Effector CD4-positive, alpha-beta T cell (primary cell): Measurements from ENCODE around the gene TMEM184C.

ENCODE experiments used
- DNase-seq: peaks from one replicate; pipeline ENCODE4 v3.0.0-alpha.2; 2020
- total RNA-seq: gene quantifications from one replicate; lab custom pipeline; 2026; lab: John Stamatoyannopoulos, UW

The TMEM184C gene
- 24.2 reads per million, percentile 51 among the genes with 10 or more reads in this experiment for total RNA-seq

DNA sequence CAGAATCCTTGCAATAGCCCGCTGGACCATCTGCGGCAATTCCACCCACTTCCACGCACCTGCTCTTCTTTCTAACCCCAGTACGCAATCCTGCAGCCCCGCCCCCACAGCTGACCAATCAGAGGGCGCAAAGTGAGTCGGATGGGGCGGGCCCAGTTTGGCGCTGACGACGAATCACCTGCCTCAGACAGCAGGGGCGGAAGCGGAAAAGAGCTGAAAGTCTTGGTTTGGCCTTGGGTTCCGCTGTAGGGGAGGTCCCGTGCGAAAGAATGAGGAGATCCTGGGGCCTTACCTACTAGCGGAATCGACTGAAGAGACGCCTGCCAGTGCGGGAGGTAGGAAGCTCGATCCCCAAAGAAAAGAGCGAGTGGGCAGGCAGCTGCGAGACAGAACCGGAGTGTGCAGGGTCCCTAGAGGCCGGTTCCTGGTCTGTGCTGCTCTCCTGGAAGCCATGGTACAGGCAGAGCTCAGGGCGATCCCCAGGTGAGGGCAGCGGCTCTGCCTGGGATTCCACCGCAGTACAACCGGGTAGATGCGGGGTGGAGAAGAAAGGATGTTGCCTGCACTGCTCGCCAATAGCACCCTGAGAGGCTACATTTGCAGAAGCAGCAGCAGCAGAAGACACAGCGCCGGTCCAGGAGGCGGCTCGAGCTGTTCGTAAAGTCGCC lies at the start of gene TMEM184C:
Gene TMEM184C, plus strand, starts transcription at position 225 of the 668 bp plus-strand sequence. CDS start 560 bp downstream, outside the sequence.
- DNase-seq = peak; percentile 99

DNA sequence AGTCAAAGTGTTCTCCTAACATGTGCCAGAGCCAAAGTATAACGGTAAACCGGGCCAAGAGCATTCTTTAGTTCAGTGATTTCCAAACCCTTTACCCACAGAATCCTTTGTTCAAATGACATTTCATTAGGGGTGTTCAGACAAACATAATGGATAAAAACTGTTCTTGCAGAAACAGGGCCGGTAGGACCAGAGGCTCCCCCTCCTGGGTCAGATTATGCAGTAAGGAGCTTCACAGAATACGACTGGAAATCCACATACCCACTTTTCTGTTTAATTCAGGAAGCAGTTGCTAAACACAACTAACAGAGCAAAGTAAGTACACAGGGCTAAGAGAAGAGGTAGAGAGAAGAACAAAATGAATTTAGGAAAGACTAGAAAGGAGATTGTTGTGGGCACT lies 46.6 kb upstream of the TMEM184C start:
- DNase-seq = no peak

DNA sequence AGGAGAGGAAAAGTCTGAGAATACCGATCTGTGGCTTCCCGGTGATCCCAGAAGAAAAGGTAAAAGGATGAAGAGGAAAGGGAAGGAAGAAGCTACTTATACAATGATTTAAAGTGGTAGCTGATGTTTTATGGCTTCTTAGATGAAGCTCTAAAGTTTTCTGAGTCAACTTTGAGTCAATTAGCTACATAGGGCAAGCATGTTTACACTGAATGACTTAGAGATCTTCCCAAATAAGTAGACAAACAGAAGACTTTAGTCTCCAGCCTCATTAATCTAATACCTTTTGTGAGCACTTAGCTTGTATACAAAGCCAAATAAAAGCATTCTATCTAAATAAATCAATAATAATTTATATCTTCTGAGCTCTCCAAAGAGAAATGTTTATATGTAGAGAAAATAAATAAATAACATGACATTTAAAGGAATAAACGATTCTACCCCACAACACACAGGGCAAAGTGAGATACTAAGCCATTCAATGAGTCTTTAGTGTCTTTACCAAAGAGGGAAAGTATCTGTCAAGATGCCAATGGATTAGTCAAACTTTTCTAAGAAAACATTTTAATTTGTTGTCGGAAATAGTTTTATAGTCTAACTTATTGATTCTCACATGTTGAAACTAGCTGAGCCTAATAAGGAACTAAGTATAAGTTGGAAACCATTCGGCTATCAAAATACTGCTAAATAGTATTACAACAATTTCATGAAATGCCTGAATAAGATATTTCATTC lies 46.0 kb upstream of the TMEM184C start:
- DNase-seq = no peak

DNA sequence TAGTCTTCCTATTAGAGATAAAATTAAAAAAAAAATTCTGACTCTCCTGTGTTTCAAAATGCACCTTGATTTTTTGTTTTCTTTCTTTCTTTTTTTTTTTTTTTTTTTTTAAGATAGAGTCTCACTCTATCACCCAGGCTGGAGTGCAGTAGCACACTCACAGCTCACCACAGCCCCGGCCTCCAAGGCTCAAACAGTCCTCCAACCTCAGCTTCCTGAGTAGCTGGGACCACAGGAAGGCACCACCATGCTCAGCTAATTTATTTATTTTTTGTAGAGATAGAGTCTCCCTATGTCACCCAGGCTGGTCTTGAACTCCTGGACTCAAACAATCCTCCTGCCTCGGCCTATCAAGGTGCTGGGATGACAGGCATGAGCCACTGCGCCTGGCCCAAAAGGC lies 41.1 kb upstream of the TMEM184C start:
- DNase-seq = no peak

DNA sequence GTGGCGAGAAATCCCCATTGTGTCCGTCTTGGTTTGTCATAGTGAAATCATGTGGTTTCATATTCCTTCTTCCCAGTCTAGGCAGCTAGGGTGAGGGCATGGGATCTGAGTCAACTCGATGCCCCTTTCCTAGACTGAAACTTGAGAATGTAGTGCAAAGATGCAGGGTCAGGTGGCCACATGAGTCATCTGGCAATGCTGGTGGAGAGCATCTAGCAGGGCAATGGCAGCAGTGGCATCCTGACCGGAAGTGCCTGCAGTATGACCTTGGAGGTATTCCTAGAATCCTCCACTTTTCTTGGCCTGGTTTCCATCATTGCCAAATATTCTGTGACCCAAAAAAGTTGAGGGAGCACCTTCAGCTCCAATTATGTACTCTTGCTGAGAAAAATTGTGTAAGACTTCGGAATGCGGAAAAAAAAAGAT lies 39.1 kb upstream of the TMEM184C start:
- DNase-seq = no peak

DNA sequence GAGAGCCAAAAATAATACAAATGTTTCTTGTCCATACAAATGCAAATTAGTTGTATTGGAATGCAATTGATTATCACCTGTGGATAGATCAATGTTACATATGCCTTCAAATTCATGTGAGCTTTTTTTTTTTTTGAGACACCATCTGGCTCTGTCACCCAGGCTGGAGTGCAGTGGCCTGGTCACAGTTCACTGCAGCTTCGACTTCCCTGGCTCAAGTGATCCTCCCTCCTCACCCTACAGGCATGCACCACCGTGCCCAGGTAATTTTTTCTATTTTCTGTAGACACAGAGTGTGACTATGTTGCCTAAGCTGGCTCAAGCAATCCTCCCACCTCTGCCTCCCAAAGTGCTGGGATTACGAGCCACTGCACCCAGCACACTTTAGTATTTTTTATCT lies 38.6 kb upstream of the TMEM184C start:
- DNase-seq = no peak

DNA sequence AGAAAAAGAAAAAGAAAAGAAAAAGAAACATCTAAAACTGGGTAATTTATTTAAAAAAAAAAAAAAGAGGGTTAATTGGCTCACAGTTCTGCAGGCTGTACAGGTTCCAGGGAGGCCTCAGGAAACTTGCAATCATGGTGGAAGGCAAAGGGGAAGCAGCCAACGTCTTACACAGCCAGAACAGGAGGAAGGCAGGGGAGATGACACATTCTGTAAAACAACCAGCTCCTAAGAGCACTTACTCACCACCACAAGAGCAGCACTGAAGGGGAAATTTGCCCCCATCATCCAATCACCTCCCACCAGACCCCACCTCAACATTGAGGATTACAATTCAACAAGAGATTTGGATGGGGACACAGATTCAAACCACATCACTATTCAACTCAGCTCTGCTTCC lies 36.8 kb upstream of the TMEM184C start:
- no peak for DNase-seq

DNA sequence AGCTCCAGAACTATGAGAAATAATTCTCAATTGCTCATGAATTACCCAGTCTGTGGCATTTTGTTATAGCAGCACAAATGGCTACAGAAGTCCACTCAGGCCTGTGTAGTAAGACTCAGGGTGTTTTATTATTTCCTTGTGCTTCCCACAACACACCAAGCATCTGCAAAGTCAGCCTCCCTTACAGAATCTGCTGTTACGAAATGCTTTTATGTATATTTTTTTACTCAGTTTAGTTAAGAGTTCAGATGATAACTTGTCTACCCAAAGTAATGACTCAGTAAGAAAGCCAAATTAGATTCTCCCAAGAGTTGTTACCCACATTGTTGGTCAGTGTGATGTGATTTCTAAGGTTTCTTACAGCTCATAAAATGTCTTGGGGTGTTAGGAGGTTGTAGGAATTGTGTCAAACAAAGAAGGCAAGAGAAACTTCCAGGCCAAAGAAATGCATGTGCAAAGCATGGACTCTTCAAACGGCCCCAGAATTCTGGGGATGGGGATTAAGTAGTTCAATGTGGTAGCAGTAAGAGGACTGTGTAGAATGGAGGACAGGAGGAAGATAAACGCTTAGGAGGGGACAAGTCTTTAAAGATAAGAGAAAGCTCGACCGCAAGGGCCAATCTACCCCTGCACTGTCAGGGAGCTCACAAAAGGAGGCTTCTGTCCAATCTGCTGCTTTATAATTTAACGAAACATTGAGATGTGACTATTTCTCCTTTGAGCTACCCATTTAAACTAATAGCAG lies 35.4 kb upstream of the TMEM184C start:
- DNase-seq = no peak

DNA sequence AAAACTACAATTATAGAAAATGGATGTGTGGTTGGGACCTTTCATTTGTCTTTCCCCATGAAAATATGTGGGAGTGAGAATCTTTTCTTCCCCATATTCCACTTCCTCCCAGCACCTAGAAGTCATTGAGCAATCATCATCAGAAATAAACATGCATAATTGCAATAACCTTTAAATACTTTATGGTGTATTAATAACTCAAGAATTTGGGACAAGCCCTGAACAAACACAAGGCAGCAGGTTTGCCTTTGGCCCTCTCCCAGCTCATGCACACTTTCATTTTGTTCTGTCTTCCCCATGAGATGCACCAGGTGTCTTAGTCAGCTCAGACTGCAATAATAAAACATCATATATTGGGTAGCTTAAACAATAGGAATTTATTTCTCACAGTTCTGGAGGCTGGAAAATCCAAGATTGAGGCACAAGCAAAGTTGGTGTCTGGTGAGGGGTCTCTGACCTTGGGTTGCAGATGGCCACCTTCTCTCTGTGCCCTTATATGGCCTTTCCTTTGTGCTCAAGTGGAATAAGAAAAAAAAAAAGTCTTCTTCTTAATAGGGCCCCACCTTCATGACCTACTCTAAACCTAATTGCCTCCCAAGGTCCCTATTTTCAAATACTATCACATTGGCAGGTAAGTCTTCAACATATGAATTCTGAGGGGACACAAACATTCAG lies 34.7 kb upstream of the TMEM184C start:
- DNase-seq = no peak

DNA sequence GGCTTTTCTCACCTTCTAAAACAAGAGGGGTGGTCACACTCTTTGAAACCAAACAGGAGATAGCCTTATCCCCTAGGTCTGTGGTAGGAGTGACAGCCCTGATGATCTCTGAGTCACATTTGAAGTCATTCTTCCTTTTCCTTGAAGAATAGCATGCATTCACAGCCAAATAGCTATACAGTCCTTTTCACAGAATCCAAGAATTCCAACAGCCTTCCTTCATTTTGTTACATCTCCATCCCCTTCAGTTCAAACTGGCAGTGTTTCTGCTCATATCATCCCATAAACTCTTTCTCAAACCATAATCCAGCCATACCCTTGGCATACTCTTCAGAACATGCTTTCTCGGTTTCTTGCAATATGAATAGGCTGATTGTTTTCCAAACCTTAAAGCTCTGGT lies 33.3 kb upstream of the TMEM184C start:
- no peak for DNase-seq

DNA sequence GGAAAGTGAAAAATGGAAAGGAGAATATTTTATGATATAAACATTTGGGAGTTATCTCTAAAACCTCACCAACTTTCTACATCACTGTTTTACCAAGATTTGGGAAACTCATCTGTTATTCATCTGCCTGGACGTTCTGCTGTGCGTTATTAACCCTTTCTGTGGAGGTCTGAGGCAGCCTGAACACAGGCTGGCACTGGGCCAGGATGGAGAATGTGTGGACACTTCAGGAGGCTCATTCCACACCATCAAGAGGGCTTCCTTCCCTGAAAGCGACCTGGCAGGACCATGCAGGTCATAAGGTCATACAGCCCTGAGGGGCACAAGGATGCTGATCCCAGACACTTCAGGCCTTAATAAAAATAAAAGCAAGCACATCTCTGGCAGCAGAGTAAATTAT lies 31.2 kb upstream of the TMEM184C start:
- no peak for DNase-seq

DNA sequence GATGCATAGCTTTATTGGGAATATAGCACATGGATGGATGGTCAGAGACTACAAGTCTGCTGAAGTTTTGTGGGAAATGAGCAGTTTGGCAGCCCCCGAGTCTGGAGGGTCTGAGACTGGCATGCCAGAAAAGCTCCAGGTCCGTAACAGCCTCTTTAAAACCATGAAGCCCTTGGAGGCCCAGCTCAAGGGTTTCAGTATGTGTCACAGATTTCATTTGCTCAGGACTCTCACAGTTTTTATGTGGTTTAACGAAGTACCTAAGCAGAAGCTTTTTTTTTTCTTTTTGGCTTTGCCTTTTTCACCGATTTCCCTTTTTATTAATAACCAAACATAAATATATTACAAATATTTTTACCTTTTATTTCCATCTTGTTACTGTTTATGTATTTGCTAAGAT lies 30.6 kb upstream of the TMEM184C start:
- DNase-seq = no peak

DNA sequence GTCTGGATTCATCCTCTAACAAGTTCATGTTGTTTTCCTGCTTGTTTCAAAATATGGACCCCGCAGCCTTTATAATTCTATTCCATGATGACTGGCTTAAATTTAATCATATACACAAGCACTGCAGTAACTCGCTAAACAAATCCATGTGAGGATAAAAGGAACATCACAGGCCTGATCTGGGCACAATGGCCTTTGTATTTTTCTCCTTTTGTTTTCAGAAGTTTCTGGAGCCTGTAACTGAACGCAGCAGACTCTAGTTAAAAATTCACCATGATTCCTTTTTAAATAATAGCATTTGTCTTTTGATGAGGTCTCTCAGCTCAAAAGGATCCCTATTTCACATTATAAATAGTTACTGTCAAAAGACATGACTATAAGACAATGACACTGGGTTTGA lies 30.2 kb upstream of the TMEM184C start:
- no peak for DNase-seq

DNA sequence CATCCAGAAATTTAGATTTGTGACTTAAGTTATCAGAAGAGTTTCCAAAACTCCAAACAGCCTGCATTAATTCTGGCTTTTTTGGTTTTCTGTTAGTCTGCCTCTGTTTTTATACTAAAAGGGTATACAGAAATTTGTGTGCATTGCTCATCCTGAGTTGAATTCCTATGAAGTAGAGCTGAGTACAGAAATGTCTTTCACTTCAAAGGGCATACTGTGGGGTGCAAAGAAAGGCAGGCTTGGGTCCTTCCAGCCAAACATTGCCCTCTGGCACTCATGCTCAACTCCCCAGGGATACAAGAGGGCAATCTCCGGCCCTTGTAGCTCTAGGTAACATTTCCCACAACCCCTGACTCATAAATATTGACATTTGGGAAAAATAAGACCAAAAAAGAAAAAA lies 27.6 kb upstream of the TMEM184C start:
- DNase-seq = no peak

DNA sequence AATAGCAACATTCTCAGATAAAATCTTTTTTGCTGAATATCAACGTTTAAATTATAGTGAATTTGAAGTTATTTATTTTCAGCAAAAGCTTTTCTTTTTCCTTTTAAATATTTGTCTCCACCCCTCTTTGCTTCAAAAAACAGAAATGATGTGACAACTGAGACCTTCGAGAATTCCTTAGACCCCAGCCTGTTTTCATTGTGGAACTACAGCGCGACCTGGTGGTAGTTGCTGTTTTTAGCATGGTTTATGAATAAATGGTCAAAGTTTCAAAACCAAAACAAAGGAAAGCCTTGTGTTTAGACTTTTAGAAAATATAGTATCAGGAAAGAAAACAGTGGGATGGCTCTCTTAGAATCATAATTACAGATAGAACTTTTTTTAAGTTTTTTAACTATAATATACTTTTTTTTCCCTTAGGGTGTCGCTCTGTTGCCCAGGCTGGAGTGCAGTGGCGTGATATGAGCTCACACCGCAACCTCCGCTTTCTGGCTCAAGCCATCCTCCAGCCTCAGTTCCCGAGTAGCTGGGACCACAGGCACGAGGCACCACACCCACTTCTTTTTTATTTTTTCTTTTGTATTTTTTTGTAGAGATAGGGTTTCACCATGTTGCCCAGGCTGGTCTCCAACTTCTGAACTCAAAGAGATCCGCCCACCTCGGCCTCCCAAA lies 26.8 kb upstream of the TMEM184C start:
- peak; percentile 5 for DNase-seq

DNA sequence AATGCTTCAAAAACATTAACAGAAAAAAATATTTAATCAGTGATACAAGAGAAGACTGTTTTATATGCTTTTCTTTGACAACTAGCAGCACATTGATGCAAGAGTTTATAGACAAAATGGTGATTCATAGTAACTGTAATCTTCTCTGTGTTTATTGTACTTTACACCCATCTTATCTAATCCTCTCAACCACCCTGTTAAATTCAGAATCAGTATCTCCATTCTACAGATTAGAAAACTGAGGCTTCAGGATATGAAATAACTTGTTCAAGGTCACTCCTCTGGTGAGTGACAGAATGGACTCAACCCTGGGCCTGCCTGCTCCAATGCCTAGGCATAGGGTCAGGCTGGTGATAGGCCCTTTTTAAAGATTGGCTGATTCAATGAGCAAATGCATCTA lies 26.1 kb upstream of the TMEM184C start:
- DNase-seq = no peak

DNA sequence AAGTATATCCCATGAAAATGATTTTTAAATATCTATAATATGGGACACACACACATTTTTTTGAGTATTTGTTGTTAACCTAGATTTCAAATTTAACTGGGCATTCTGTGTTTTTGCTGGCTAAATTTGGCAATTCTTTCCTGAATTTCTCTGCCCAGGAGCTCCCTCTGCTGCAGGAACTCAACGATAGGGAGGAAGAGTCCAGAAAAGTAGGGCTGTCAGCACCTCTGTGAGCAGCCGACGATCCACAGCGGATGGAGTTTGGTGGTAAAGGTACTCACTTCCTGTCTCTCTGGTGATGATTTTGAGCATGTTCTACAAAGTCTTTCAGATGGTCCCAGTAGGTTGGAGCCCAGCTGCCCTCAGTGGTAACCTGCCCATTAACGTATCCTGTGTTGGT lies 23.1 kb upstream of the TMEM184C start:
- DNase-seq = no peak

DNA sequence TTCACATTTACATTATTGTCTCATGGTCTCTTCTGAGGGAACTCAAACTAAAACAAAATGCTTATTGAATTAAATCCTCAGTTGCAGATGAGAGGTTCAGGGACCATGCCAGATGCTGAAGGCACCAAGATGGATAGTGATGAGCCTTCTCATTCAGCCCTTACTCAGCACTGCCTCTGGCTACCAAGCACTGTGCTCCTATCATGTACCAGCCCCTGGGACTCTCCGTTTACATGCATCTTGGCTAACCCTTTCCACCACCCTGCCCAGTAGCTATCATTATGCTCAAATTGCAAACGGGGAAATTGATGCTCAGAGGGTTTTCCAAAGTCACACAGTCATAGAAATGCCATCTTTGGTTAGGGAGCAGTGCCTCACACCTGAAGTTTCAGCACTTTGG lies 22.6 kb upstream of the TMEM184C start:
- DNase-seq = no peak

DNA sequence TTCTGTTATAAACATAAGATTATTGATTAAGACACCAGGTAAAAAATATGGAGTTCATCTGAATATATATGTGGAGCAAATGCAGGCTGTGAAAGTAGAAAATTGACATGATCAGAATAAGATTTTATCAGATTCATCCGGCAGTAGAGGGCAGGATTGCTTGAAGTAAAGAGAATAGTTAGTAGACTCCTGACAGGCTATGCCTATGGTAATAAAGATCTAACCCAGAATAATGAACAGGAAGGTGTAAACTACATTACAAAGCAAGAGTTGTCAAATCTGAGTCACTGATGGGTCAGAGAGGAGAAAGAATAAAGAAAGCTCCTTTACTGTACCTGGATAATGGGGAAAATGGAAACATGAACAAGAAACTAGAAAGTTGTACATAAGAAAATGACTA lies 20.8 kb upstream of the TMEM184C start:
- DNase-seq = no peak

DNA sequence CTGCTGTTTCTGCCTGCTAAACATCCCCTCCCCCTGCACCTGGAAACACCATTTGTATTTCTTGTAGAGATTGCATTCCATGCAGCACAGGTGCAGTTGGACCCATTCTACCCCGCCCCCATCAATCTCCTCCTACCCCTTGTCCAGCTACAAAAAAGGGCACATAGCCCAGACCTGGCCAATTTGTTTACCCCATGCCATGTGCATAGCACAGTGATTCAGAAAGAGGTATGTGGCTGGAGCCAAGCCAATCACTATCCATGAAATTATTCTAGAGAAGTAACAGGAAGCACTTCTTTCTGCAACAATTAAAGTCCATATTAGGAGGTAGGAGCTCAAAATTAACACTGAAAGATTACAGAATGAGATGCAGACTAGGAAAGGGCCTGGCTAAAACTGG lies 20.2 kb upstream of the TMEM184C start:
- no peak for DNase-seq

DNA sequence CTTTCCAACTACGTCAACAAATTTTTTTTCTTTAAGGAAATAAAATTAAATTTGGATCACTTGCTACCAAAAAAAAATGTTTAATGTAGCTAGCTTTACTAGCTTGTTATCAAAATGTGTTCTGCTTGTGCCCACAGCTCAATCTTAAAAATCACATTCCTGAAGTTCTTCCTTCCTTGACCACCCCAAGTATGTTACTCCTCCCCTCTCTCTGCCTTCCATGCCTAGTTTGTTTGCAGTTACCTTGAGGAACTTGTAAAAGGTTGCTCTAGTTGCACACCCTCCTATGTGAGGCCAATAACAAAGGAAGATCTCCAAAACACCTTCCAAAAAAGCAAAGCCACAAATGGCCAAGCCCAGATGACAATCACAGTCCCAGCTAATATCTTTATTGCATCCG lies 19.6 kb upstream of the TMEM184C start:
- no peak for DNase-seq

DNA sequence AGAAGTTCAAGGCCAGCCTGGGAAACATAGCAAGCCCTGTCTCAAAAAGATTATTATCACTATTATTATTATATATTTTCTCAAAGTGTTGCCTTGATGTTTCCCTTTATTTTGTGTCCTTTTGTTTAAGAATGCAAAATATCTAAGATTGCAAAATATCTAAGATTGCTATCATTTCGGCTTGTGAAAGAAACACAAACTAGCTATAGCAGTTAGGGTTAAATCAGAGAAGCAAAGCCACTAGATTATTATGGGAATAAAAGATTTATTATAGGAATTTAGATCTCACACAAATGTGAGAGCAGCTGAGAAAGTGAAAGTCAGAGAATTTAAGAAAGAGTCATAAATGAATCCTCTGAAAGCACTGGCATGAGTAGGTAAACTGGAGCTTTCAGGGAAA lies 18.0 kb upstream of the TMEM184C start:
- no peak for DNase-seq

DNA sequence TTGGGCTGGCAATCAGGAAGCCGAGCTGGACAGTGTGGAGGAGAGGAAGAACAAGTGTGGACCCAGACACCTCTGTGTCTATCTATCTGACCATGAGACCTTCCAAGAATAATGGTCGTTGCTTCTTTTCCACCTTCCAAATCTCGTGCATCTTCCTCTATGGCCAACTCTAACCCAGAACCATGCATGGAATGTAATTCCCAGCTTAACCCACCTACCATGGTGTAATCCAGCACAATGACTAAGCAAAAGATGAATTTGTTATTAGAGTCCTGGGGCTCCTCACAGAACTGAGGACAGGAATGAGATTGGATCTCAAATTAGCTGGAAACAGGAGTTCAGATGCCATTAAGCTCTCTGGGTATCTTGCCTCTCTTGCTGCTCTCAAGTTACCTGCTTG lies 17.4 kb upstream of the TMEM184C start:
- DNase-seq = no peak
